OCI-LY7 (cell line): ENCODE results near the gene STRBP. TPM values are rescaled to one million over a fixed set of nuclear protein-coding genes. Genes with fewer than 3 reads are reported as not detected.

Source experiments
- BruUV-seq: library from RNA; stranded (reverse); fragments of 400-500 nt; replicated peaks from 2 replicates; lab custom pipeline; 2021; lab: Mats Ljungman, UMichigan
- CTCF ChIA-PET: fragments of 300-600 bp; sonication (Branson Sonifier 250); formaldehyde crosslinking; loops from one replicate; lab custom pipeline; 2022; ENCODE audit warnings: antibody characterized with exemption; ENCODE audit not compliant: unreplicated experiment; lab: Charles Lee
- POLR2A ChIA-PET: fragments of 300-600 bp; sonication (Branson Sonifier 250); formaldehyde crosslinking; loops from one replicate; lab custom pipeline; 2022; ENCODE audit warnings: antibody characterized with exemption; lab: Charles Lee
- DNase-seq: peaks from one replicate; pipeline ENCODE4 v3.0.0-alpha.2; 2015; ENCODE audit warnings: low spot score
- H2AFZ ChIP-seq: fragments of 200-600 bp; sonication (generic), shearing (Covaris generic); 2 replicates; pipeline ENCODE4 v1.6.1; 2014; ENCODE audit warnings: mild to moderate bottlenecking, antibody characterized with exemption, low read length, moderate library complexity
- H3K27ac ChIP-seq: fragments of 200-600 bp; sonication (generic); 2 replicates; pipeline ENCODE4 v1.5.1; 2014; ENCODE audit warnings: mixed run types, low read depth, mild to moderate bottlenecking, moderate library complexity, low read length, inconsistent platforms; ENCODE audit not compliant: poor library complexity, severe bottlenecking
- H3K36me3 ChIP-seq: fragments of 200-600 bp; sonication (generic); 2 replicates; pipeline ENCODE4 v1.6.1; 2014; ENCODE audit warnings: mild to moderate bottlenecking, antibody characterized with exemption, low read length, moderate library complexity, mixed read lengths; ENCODE audit not compliant: insufficient read depth
- H3K4me1 ChIP-seq: fragments of 200-600 bp; sonication (generic); 2 replicates; pipeline ENCODE4 v1.5.1; 2014; ENCODE audit warnings: mild to moderate bottlenecking, low read length; ENCODE audit not compliant: insufficient read depth, poor library complexity, severe bottlenecking
- H3K4me2 ChIP-seq: fragments of 200-600 bp; sonication (generic); 2 replicates; pipeline ENCODE4 v1.6.1; 2014; ENCODE audit warnings: mild to moderate bottlenecking, low read length
- H3K4me3 ChIP-seq: fragments of 200-600 bp; sonication (generic); 2 replicates; pipeline ENCODE4 v1.5.1; 2014; ENCODE audit warnings: mild to moderate bottlenecking, low read depth, low read length; ENCODE audit not compliant: poor library complexity, severe bottlenecking
- H3K79me2 ChIP-seq: fragments of 200-600 bp; sonication (generic); 2 replicates; pipeline ENCODE4 v1.6.1; 2016; ENCODE audit warnings: low read depth, mild to moderate bottlenecking, low read length, moderate library complexity, mixed read lengths; ENCODE audit not compliant: insufficient read depth
- H3K9me2 ChIP-seq: fragments of 200-600 bp; sonication (generic); 2 replicates; pipeline ENCODE4 v1.6.1; 2016; ENCODE audit warnings: mild to moderate bottlenecking, low read length, mixed read lengths; ENCODE audit not compliant: insufficient read depth
- H3K9me3 ChIP-seq: fragments of 200-600 bp; sonication (generic); 2 replicates; pipeline ENCODE4 v1.6.1; 2014; ENCODE audit warnings: mild to moderate bottlenecking, mixed run types, low read length, mixed read lengths
- H4K20me1 ChIP-seq: fragments of 200-600 bp; sonication (generic); 2 replicates; pipeline ENCODE4 v1.6.1; 2014; ENCODE audit warnings: mild to moderate bottlenecking, antibody characterized with exemption, low read length, moderate library complexity, mixed read lengths; ENCODE audit not compliant: insufficient read depth
- EZH2phosphoT487 ChIP-seq: fragments of 200-600 bp; sonication (generic); IDR thresholded peaks from 2 replicates; pipeline ENCODE4 v1.6.1; 2018; ENCODE audit warnings: low read depth, borderline replicate concordance, mild to moderate bottlenecking, mixed run types, antibody characterized with exemption, low read length, moderate library complexity, mixed read lengths
- intact Hi-C: fragments of 100-400 bp; cut with micrococcal nuclease; formaldehyde crosslinking; loops from one replicate; pipeline ENCODE4 v1.10.0; 2022; ENCODE audit not compliant: unreplicated experiment
- total RNA-seq, 2 experiments: library from RNA; depleted of rRNA in 1 of 2; stranded (reverse); fragments of >200 nt in 1 of 2; shearing (Covaris generic) in 1 of 2; gene quantifications; 2 replicates each; pipeline ENCODE4 v1.2.3, GENCODE V29; 2014 to 2022
- TF ChIP-seq, protein P1 (sequence below): fragments of 200-600 bp; sonication (generic); conservative IDR thresholded peaks from 2 replicates; pipeline ENCODE4 v1.5.1; 2014; ENCODE audit warnings: mild to moderate bottlenecking, antibody characterized with exemption, low read length, moderate library complexity, mixed read lengths

The STRBP gene
- total RNA-seq, 2 experiments from 2014 or later, result 82.8 to 179 TPM

DNA sequence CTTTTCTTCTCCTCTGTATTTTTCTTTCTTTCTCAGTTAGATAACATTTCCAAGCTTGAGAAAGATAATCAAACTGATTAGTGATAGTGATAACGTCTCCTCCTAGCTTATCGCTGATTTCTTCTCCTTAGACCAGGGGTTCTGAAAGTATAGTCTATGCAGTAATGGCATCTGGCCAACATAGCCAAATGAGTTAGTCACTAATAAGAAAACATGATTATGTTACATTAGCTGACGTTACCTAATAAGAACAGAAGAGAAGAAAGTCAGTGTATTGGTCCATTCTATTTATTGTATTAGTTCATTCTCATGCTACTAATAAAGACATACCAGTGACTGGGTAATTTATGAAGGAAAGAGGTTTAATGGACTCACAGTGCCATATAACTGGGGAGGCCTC, 111.2 kb downstream of the STRBP start:
- Histone ChIP-seq H2AFZ (no peak overlapping the region), H3K4me2 (no peak overlapping the region), H3K79me2 (peaks cover 10% of the 10 kb centered on the region; the same call in 1 of the 2 replicates), H3K4me1 (peaks cover under 1% of the 10 kb centered on the region), H3K36me3 (peaks cover 81% of the 10 kb centered on the region), H3K4me3 (no peak overlapping the region), H3K9me2 (no peaks in the 10 kb centered on the region), H4K20me1 (no peaks in the 10 kb centered on the region), H3K9me3 (no peaks in the 10 kb centered on the region), H3K27ac (no peak overlapping the region)
- DNase-seq, result no peak
- TF ChIP-seq, protein P1, sequence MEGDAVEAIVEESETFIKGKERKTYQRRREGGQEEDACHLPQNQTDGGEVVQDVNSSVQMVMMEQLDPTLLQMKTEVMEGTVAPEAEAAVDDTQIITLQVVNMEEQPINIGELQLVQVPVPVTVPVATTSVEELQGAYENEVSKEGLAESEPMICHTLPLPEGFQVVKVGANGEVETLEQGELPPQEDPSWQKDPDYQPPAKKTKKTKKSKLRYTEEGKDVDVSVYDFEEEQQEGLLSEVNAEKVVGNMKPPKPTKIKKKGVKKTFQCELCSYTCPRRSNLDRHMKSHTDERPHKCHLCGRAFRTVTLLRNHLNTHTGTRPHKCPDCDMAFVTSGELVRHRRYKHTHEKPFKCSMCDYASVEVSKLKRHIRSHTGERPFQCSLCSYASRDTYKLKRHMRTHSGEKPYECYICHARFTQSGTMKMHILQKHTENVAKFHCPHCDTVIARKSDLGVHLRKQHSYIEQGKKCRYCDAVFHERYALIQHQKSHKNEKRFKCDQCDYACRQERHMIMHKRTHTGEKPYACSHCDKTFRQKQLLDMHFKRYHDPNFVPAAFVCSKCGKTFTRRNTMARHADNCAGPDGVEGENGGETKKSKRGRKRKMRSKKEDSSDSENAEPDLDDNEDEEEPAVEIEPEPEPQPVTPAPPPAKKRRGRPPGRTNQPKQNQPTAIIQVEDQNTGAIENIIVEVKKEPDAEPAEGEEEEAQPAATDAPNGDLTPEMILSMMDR, result no peak
- no peak for TF ChIP-seq EZH2phosphoT487
- CTCF ChIA-PET, result no interaction called here
- POLR2A ChIA-PET, result interaction anchor here (0.6 to 1.5 kb wide), 4 partner anchors 10 to 117 kb away, joined by 3 to 5 read pairs (median 4); no protein-coding TSS in a partner anchor
- intact Hi-C loops, result no loop called here
- BruUV-seq, result no TSS peak

DNA sequence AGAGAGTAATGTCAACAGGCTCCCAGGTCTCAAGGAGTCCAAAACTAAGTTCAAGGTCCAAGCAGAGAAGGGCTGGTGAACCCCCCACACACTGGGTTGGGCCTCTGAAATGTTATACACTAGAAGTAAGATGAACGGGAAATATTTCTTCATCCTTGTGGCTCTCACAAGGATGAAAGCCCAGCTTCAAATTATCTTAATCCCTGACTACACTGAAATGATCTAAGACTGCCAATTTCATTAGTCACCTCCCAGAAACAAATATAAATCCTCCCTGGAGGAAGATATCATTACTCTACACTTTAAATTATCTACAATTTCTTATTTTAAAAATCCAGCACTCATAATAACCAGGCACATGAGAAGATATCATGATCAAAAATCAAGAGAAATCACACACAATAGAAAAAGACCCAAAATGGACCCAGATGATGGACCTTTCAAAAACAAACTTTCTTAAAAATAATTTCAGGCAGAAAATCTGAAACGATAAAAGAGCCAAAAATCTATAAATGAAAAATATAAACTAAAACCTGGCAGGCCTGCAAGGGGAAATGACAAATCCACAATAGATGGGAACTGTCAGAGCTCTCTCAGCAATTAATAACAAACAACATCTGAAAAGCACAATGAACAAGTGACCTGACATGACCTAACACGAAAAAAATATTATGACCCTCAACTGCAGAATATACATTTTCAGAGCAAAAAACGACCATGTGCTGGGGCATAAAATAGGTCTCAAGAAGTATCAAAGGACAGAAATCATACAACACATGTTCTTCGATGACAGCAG, 117.5 kb downstream of the STRBP start:
- intact Hi-C loops, result no loop called here
- no peak for DNase-seq
- BruUV-seq, result no TSS peak
- H3K79me2 ChIP-seq, result no peaks in the 10 kb centered on the region
- no peak overlapping the region for H3K4me3 ChIP-seq
- no peaks in the 10 kb centered on the region for H4K20me1 ChIP-seq
- peaks cover 92% of the 10 kb centered on the region for H3K36me3 ChIP-seq
- TF ChIP-seq EZH2phosphoT487, result no peak
- TF ChIP-seq, protein P1, result no peak
- no peak overlapping the region for H2AFZ ChIP-seq
- H3K27ac ChIP-seq, result no peak overlapping the region
- ChIA-PET CTCF (no interaction called here), POLR2A (interaction anchor here (0.6 to 1.8 kb wide), 4 partner anchors 9 to 22 kb away, joined by 3 to 5 read pairs (median 4); no protein-coding TSS in a partner anchor)
- no peaks in the 10 kb centered on the region for H3K9me2 ChIP-seq
- no peak overlapping the region for H3K4me2 ChIP-seq
- peaks cover 12% of the 10 kb centered on the region for H3K9me3 ChIP-seq
- no peaks in the 10 kb centered on the region for H3K4me1 ChIP-seq

DNA sequence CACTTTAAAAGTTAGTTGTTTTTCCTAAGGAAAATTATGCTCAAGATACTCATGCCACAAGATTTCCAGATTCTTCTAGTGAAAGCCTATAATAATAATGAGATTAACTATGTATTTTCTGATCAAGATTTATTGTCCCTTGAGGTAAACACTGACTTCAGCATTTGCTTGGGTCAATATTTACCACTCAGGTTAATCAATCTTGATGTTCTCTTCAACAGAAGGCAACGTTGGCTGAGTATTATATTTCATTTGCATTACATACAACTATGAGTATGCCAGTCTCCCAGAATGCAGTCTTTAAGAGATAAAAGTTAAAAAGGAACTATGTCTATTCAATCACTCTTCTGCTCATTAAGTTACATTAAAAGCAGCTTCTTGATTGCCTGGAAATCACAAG, 119.3 kb downstream of the STRBP start:
- no peak overlapping the region for H3K27ac ChIP-seq

More for the DNA sequence above, 119.3 kb downstream of the STRBP start:
- intact Hi-C loops, result no loop called here
- TF ChIP-seq, protein P1, result no peak
- TF ChIP-seq EZH2phosphoT487, result no peak
- Histone ChIP-seq H3K79me2 (no peaks in the 10 kb centered on the region), H3K36me3 (peaks cover 93% of the 10 kb centered on the region), H4K20me1 (no peaks in the 10 kb centered on the region), H3K4me2 (no peak overlapping the region), H3K4me1 (no peaks in the 10 kb centered on the region), H3K9me3 (peaks cover 15% of the 10 kb centered on the region), H3K4me3 (no peak overlapping the region), H2AFZ (no peak overlapping the region), H3K9me2 (no peaks in the 10 kb centered on the region)
- BruUV-seq, result no TSS peak
- POLR2A ChIA-PET, result interaction anchor here (0.6 kb wide), 1 partner anchor 16 kb away, joined by 5 read pairs; no protein-coding TSS in a partner anchor
- CTCF ChIA-PET, result no interaction called here
- no peak for DNase-seq
